ENCODE results near the gene EHBP1. TPM values are rescaled to one million over a fixed set of nuclear protein-coding genes. Genes with fewer than 3 reads are reported as not detected.
"Not testable (repeated sequence)": the region's sequence is repeated elsewhere in the genome, so short reads cannot be mapped to it uniquely, and the experiment has no call there.

EHBP1 gene
- total RNA-seq, 1 experiment from 2014 or later = 56.7 TPM

- DNase-seq (ENCODE audit: low read depth) = no peak
Observed at GRCh38 chr2:63012541-63012940, 307.0 kb downstream of the EHBP1 start.

DNA sequence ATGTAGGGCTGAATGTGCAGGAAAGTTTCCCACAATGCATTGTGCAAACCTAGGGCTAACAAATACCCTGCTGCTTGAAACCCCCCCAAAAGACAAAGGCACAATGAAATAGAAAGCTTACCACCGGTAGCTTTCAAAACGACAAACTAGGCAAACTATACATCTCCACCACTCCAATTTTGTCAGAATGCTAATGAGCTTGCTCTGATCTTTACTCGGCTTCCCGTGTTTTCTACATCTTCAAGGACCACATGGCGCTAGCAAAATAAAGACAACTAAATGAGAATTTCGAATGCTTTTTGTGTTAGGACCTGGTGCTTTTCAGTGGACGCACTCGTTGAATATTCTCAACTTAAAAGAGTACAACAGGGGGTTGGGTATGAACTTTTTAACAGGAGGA, 307.9 kb downstream of the EHBP1 start:
- no peak for DNase-seq (ENCODE audit: low read depth)

GRCh38 chr2:63015389-63015788, 309.9 kb downstream of the EHBP1 start:
- no peak for DNase-seq (ENCODE audit: low read depth)

DNA sequence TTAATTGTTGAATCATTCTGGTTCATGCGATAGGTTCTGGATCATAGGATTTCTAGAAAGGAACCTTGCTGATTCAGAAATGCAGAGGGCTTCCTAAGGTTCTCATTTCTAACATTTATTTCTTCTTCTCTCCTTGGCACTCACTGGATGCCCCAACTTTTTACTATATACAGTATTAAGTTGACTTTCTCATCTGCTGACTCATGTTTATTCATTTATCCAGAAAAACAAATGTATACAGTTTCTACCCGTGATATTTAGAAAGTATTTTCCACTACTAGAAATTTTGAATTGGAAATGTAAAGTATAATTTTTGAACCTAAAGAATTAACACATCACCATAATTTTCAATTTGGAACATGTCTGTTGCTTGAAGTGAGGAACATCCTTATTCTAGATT, 312.9 kb downstream of the EHBP1 start:
- DNase-seq (ENCODE audit: low read depth) = no peak

DNA sequence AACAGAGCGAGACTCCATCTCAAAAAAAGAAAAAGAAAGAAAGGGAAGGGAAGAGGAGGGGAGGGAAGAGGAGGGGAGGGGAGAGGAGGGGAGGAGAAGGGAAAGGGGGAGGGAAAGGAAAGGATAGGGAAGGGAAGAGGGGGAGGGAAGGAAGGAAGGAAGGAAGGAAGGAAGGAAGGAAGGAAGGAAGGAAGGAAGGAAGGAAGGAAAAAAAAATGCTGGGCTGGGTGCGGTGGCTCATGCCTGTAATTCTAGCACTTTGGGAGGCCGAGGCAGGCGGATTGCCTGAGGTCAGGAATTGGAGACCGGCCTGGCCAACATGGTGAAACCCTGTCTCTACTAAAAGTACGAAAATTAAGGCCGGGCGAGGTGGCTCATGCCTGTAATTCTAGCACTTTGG, 314.2 kb downstream of the EHBP1 start:
- not testable (repeated sequence) for DNase-seq (ENCODE audit: low read depth)

- peak; percentile 54 for DNase-seq (ENCODE audit: low read depth)
Observed at GRCh38 chr2:63023444-63023843, 317.9 kb downstream of the EHBP1 start.

DNA sequence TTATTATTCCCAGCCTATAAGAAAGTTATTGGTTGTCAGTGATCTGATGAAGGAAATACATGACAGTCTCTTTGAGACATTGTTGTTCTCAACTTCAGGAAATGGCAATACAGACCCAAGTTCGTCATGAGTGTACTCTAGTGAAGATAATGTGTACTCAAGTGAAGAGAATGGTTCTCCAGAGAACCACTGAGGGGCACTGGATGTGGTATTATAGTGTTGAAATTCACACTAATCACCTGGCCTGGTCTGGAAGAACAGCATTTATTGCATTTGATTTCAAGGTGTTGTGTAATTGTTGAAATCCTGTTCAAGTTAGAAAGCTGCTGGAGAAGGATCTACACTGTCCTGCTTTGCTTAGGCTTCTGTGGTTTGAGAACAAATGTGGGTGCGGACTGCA, 321.7 kb downstream of the EHBP1 start:
- no peak for DNase-seq (ENCODE audit: low read depth)

DNA sequence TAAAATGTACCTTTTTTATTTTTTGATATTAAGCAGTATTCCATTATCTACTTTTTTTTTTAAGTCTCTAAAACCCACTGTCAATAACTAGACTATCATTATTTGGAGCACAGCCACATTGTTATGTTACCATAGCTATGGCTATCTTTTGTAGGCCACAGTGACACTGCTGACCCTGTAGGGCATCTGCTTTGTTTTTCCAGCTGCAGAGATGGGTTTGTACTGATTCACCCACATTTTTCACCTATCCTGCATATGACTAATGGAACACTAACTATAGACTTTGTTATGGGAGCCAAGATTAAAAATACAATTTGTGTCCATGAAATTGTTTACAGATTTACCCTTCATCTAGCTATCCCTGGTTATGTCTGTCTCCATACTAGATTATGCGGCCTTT, 323.5 kb downstream of the EHBP1 start:
- DNase-seq (ENCODE audit: low read depth) = peak; percentile 93

- DNase-seq (ENCODE audit: low read depth) = no peak
Observed at GRCh38 chr2:63034526-63034925, 329.0 kb downstream of the EHBP1 start.

DNA sequence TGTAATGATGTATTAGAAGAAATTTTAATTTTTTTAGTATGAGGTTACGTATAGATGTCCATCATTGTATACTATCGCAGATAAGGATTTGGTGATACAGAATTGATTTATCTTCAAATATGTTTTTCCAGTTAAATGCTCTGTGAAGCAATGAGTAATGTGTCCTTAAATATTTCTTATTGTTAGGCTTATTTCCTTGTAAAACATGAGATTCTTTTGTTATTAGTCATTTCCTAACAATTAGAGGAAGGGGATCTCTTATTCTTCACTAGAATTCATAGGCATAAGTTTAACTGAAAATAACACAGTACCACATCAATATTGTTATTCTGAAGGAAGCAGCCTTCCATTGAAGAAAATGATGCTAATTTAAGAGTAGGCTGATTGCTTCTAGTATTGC, 329.7 kb downstream of the EHBP1 start:
- no peak for DNase-seq (ENCODE audit: low read depth)

- DNase-seq (ENCODE audit: low read depth) = no peak
Observed at GRCh38 chr2:63035660-63036059, 330.1 kb downstream of the EHBP1 start.

- DNase-seq (ENCODE audit: low read depth) = no peak
Observed at GRCh38 chr2:63038034-63038433, 332.5 kb downstream of the EHBP1 start.

DNA sequence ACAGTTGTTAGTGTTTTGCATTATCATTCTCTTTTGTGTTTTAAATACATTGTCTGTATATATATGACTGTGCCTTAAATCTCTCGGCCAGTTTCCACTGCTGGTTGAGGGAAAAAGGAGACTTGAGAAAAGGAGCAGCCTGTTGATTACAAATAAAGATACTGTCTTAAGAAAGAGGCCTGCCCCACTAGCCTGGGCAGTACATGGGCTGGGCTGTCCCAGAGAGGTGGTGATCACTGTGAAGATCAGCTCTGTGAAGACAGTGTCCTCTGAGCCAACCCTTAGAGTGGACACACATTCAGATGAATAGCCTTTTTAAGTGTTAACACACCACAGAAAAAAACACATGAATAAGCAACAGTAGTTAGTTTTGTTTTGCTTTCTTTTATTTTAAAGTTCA, 335.1 kb downstream of the EHBP1 start:
- no peak for DNase-seq (ENCODE audit: low read depth)

- no peak for DNase-seq (ENCODE audit: low read depth)
Observed at GRCh38 chr2:63041592-63041991, 336.1 kb downstream of the EHBP1 start.

DNA sequence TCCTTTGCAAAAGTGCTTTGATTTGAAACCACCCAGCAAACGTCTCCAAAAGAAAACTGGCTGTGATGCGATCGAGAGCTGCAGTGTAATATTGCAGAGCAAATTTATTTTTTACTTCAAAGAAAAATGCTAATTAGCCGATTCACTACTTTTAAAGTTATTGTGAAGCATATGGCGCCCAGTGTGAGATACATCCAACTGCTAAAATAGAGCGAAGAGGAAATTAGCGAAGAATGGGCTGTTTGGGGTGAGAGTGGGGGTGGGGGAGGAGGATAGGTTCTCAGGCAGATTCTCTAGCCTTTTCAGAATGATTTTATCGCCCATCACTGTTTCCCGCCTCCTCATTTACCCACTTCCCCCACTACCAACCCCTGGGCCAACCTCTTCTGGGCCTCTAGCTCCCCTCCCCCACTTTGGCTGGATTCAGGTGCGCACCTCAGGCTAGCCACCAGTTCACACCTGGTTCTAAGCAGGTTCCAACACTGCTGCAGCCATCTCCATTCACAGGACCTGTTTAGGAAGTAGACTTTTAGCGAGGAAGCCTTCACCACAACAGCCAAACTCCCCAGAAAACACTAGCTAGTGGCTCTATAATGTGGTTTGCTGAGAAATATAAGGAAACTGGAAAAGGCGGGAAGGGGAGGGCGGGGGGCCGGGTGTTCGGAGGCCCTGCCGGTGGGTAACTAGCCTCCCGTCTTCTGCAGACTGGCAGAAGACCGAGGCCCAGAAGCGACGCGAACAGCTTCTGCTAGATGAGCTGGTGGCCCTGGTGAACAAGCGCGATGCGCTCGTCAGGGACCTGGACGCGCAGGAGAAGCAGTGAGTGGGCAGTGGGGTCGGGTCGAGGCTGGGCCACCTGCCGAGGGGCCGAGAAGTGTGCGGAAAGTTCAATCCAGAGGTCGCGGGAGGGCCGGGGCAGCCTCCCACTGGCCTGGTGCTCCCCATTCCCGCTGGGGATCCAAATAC, 339.1 kb downstream of the EHBP1 start:
- DNase-seq (ENCODE audit: low read depth) = no peak

DNA sequence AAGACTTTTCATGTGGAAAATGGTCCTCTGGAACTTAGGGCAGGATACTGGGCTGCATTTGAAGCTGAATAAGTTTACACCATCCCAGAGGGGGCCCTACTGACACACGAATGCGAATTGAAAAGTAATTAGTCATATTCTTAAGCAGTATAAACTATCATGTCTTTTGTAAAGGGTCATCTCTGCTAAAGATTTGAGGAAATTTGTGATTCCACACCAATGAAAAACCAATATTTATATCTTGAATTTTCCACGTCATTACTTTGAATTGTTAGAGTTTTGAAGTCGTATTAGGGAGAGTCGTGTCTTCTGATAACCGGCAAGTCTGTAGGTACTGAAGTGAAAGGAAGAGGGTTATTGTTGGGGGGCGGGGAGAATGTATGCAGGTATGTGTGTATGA, 341.0 kb downstream of the EHBP1 start:
- no peak for DNase-seq (ENCODE audit: low read depth)

- no peak for DNase-seq (ENCODE audit: low read depth)
Observed at GRCh38 chr2:63046961-63047320, 341.4 kb downstream of the EHBP1 start.

DNA sequence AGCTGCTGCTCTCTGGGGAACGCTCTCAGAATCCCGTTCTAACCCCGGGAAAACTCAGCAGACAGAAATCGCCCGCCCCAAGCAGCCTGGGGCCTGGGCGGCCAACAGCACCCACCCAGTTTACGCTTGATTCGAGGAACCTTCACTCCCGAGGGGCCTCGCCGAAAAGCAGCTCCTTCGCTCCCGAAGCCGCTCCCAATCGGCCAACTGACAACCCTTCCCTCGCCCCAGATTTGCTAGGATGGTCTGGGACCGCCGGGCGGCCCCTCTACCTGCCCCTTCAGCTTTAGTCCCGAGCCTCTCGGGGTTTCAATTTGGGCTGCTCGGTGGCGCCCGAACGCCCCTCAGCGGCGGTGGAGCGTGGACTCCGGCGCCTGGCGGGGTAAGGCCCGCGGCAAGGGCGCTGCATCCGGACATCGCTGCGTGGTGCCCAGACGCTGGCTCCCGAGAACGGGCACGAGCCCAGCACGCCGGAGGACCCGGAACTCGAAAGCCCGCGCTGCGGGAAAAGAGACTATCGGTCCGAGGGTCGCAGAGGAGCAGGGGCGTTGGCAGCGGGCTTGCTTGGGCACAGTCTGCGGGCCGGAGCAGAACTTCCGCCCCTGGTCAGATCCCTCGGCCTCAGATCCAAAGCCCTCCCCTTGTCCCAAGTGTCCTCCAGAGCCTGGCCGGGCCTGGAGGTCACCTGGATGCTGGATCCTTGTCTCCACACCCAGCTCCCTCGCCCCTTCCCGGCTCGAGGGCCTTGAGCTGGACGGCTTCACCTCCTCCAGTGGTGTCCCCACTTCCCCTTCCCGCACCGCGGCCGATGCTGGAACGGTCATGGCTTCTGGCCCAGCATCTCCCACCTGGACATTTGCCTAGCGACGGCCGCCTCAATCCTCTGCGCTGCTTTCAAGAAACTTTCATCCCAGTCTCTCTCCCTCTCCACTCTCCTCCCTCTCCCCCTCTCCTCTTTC, 342.1 kb downstream of the EHBP1 start:
- no peak for DNase-seq (ENCODE audit: low read depth)

GRCh38 chr2:63048367-63049171, 343.1 kb downstream of the EHBP1 start:
- DNase-seq (ENCODE audit: low read depth) = no peak

DNA sequence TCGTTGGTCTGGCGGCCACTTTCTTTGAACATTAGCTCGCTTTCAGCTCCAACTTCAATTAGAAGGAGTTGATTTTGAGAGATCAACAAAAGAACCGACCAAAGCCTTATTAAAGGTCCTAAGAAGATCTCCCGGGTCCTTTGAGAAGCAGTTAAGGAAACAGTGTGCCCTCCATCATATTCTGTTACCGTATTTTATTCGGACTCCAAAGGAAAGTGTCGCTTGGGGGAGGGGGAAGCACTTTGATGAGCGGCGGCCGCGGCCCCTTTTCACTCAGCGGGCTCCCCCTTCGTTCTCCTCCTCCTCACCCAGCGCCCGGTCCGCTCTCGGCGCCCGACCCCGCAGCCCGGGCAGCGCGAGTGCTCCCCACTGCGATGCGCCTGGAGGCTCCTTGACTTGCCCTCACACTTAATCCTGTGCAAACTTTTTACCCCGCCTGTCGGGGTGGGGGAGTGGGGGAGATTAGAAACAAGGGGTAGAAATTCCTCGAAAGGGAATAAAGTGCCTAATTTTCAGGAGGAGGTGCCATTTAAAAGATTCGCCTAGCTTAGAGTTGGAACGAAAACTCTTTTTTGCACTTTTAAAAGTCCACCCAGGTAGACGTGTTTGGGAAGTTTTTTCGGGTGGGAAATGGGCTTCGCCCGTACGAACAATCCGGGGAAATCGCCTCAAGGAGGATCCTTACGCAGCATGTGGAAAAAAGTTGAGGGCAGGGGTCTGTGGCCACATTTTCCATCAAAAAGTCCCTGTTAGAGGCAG, 343.9 kb downstream of the EHBP1 start:
- no peak for DNase-seq (ENCODE audit: low read depth)

GRCh38 chr2:63049970-63050333, 344.4 kb downstream of the EHBP1 start:
- DNase-seq (ENCODE audit: low read depth) = no peak
